GM18909 (cell line): ENCODE results near the gene TSNAXIP1.
"Not testable (repeated sequence)": the region's sequence is repeated elsewhere in the genome, so short reads cannot be mapped to it uniquely, and the experiment has no call there.

Experiments used
- ATAC-seq: cut with Tn5 transposase; IDR thresholded peaks from one replicate; pipeline ENCODE4 v1.9.1; 2021; ENCODE audit warnings: mild to moderate bottlenecking; ENCODE audit not compliant: unreplicated experiment, poor library complexity

Gene TSNAXIP1

GRCh38 chr16:67833415-67834241 is 26.9 kb downstream of the TSNAXIP1 start:
- ATAC-seq = peak; percentile 90

GRCh38 chr16:67834242-67834614 is 27.5 kb downstream of the TSNAXIP1 start:
- ATAC-seq = no peak

- not testable (repeated sequence) for ATAC-seq
These were observed 30.5 kb downstream of the TSNAXIP1 start for GRCh38 chr16:67837190-67837589.

GRCh38 chr16:67837811-67838210 is 31.1 kb downstream of the TSNAXIP1 start:
- ATAC-seq = no peak

- ATAC-seq = no peak
These were observed 34.6 kb downstream of the TSNAXIP1 start for GRCh38 chr16:67841198-67841815.

GRCh38 chr16:67841816-67842508 is 35.3 kb downstream of the TSNAXIP1 start, which contains the start of gene THAP11:
Gene THAP11, plus strand, starts transcription at chr16:67842320. Its CDS starts 235 bp downstream, at chr16:67842555.
- ATAC-seq = peak; percentile 54

- ATAC-seq = peak; percentile 6
These were observed 36.0 kb downstream of the TSNAXIP1 start for GRCh38 chr16:67842509-67843342.

- ATAC-seq = no peak
These were observed 36.7 kb downstream of the TSNAXIP1 start for GRCh38 chr16:67843343-67843765.

GRCh38 chr16:67844497-67844896 is 37.8 kb downstream of the TSNAXIP1 start:
- no peak for ATAC-seq

GRCh38 chr16:67845291-67846062 is 38.8 kb downstream of the TSNAXIP1 start:
- ATAC-seq = no peak

- no peak for ATAC-seq
These were observed 39.3 kb downstream of the TSNAXIP1 start for GRCh38 chr16:67846063-67846319.

GRCh38 chr16:67846320-67847063 is 39.8 kb downstream of the TSNAXIP1 start, which contains the start of gene NUTF2:
Gene NUTF2, plus strand, starts transcription at chr16:67846933. Its CDS starts 18,198 bp downstream, at chr16:67865131.
- ATAC-seq = peak; percentile 61

GRCh38 chr16:67847064-67847861 is 40.6 kb downstream of the TSNAXIP1 start, which contains the start of gene CENPT:
Gene CENPT, minus strand, starts transcription at chr16:67847693. Its CDS starts 13,834 bp downstream, at chr16:67833859.
- ATAC-seq = peak; percentile 41

GRCh38 chr16:67848118-67848517 is 41.4 kb downstream of the TSNAXIP1 start:
- ATAC-seq = no peak

- no peak for ATAC-seq
These were observed 47.0 kb downstream of the TSNAXIP1 start for GRCh38 chr16:67853670-67854069.

- no peak for ATAC-seq
These were observed 49.1 kb downstream of the TSNAXIP1 start for GRCh38 chr16:67855789-67856188.

- no peak for ATAC-seq
These were observed 50.3 kb downstream of the TSNAXIP1 start for GRCh38 chr16:67856927-67857546.
